H1 (cell line): ENCODE data around the gene TBX3.

Experiments
- EP300 ChIP-seq, 2 experiments: IDR thresholded peaks; 1 replicate in 1 of 2; 2 replicates in 1 of 2; pipeline ENCODE4 v1.6.1; 2011 to 2012; ENCODE audit warnings: low read depth in 2 of 2, low read length in 2 of 2, mild to moderate bottlenecking in 2 of 2, borderline replicate concordance in 1 of 2, inconsistent platforms in 1 of 2, moderate library complexity in 1 of 2
- GABPA ChIP-seq: IDR thresholded peaks from 2 replicates; pipeline ENCODE4 v1.6.1; 2011; ENCODE audit warnings: mild to moderate bottlenecking, low read length, moderate library complexity, borderline replicate concordance; ENCODE audit not compliant: insufficient read depth
- HDAC2 ChIP-seq, 2 experiments: fragments of 300-600 bp in 1 of 2; sonication (generic) in 1 of 2; IDR thresholded peaks; 2 replicates each; pipeline ENCODE4 v1.6.1; 2011 to 2012; ENCODE audit warnings: low read depth in 2 of 2, low read length in 2 of 2, mild to moderate bottlenecking in 2 of 2, moderate library complexity in 2 of 2, borderline replicate concordance in 1 of 2, inconsistent platforms in 1 of 2
- MAFK ChIP-seq: IDR thresholded peaks from 2 replicates; pipeline ENCODE4 v1.6.1; 2012; ENCODE audit warnings: low read depth, mild to moderate bottlenecking, improper control_type of control experiment, low read length
- TF ChIP-seq, protein P1 (sequence below), 3 experiments: IDR thresholded peaks; 1 replicate in 2 of 3; 2 replicates in 1 of 3; pipeline versions ENCODE4 v1.5.1 to v1.6.1; 2011; ENCODE audit warnings: low read length in 3 of 3, mild to moderate bottlenecking in 3 of 3, inconsistent platforms in 2 of 3, low read depth in 1 of 3, moderate library complexity in 1 of 3; ENCODE audit not compliant: insufficient read depth in 1 of 3; ENCODE audit errors: control extremely low read depth in 1 of 3

- no peak for TF ChIP-seq EP300 (IDR thresholded peaks at IDR 0.05; ENCODE audit: borderline replicate concordance in 1 of 2, low read depth in 2 of 2, low read length in 2 of 2)
- no peak for TF ChIP-seq HDAC2 (IDR thresholded peaks at IDR 0.05; ENCODE audit: borderline replicate concordance in 1 of 2, low read depth in 2 of 2, low read length in 2 of 2)
- TF ChIP-seq MAFK: no peak
- TF ChIP-seq GABPA: no peak
- TF ChIP-seq, protein P1, sequence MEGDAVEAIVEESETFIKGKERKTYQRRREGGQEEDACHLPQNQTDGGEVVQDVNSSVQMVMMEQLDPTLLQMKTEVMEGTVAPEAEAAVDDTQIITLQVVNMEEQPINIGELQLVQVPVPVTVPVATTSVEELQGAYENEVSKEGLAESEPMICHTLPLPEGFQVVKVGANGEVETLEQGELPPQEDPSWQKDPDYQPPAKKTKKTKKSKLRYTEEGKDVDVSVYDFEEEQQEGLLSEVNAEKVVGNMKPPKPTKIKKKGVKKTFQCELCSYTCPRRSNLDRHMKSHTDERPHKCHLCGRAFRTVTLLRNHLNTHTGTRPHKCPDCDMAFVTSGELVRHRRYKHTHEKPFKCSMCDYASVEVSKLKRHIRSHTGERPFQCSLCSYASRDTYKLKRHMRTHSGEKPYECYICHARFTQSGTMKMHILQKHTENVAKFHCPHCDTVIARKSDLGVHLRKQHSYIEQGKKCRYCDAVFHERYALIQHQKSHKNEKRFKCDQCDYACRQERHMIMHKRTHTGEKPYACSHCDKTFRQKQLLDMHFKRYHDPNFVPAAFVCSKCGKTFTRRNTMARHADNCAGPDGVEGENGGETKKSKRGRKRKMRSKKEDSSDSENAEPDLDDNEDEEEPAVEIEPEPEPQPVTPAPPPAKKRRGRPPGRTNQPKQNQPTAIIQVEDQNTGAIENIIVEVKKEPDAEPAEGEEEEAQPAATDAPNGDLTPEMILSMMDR (IDR thresholded peaks at IDR 0.05; ENCODE audit: control extremely low read depth in 1 of 3, insufficient read depth in 1 of 3, low read depth in 1 of 3, low read length in 3 of 3): no peak
Observed at GRCh38 chr12:114665411-114666260, 18.3 kb downstream of the TBX3 start.
